CD4-positive, alpha-beta T cell treated with Interferon alpha-2 for 1 hour (primary cell): ENCODE data around the gene IRF6.

Source experiments
- DNase-seq, 2 donors: peaks; one replicate each; pipeline ENCODE4 v3.0.0-alpha.2; 2020 to 2022

The IRF6 gene

GRCh38 chr1:209755926-209756614 is 49.9 kb downstream of the IRF6 start, which contains the start of gene TRAF3IP3:
Gene TRAF3IP3, plus strand, starts transcription at chr1:209756053. Its CDS starts 3,987 bp downstream, at chr1:209760040.
- DNase-seq: peak; percentile 79 to 83

GRCh38 chr1:209755256-209755655 is 50.7 kb downstream of the IRF6 start:
- no peak for DNase-seq

DNA sequence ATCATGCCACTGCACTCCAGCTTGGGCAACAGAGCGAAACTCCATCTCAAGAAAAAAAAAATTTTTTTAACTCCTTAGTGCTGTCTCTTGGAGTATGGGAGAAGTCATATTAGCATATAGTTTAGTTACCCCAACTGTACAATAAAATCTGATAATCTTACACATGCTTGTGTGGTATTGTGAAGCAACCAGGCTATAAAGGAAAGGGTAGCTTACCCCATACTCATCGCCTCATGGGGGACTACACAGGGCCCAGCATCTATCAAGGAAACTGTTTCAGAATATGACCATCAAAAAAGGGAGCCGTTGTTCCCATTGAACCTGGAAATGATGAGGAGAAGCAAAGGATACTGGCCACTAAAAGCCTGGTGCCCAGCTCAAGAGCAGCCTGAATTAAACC is 53.1 kb downstream of the IRF6 start:
- no peak for DNase-seq

GRCh38 chr1:209751627-209752231 is 54.2 kb downstream of the IRF6 start:
- peak in 1 of 2 donors; percentile 52 for DNase-seq

DNA sequence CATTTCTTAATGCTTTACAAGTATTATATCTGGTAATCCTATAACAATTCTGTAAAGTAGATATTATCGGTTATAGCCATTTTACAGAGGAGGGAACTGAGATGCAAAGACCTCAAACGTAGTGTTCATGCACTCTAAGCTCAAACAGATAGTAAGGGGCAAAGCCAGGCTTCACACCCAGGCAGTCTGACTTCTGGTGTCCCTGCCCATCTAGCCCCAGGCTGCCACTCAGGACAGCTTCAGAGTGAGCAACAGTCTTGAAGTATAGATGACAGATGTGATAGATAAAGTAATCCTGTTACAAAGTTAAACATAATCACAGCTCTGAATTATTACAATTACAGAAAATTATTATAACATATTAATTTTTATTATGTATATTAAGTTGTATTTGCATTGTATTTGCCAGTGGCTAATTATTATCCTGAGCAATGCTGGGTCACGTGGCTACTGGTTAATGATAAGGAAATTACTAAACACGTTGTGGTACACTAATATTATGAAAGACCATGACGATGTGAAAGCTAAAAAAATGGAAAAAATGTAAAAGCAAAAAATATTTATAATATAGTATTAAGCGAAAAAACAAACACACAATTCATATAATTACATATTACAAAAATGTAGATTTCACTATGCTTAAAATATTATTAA is 56.1 kb downstream of the IRF6 start:
- no peak for DNase-seq

DNA sequence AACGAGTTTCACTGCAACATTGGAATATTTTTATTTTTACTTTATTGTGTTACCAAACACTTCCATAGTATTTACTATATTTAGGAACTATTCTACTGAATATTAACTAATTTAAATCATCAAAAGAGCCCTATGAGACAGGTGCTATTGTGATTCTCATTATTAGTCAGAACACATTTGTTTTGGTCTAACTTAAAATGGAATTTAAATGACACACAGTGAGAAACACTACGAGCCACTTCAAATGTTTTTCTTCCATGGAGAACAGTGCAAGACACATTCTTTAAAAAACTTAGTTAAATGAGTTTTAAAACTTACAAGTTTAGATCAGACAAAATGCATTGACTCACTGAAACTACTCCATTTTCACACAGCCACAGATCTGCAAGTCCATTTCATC is 56.7 kb downstream of the IRF6 start:
- DNase-seq: no peak

DNA sequence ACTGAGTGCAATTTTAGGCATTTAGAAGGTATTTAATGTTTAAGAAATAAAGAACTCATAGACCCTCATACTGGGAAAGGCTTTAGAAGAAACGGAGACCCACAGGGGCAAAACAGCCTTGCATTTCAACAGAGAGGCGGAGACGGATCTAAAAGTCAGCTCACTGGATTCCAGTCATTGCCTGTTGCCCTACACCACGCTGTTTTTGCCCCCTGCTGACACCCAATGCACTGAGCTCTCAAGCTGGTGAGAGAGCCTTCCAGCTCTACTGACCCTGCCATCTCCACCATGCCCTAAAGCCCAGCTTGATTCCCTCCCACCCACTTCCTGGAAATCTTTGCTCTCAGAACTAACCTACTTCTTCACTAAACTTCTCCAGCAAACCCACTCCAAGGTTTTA is 57.3 kb downstream of the IRF6 start:
- no peak for DNase-seq

DNA sequence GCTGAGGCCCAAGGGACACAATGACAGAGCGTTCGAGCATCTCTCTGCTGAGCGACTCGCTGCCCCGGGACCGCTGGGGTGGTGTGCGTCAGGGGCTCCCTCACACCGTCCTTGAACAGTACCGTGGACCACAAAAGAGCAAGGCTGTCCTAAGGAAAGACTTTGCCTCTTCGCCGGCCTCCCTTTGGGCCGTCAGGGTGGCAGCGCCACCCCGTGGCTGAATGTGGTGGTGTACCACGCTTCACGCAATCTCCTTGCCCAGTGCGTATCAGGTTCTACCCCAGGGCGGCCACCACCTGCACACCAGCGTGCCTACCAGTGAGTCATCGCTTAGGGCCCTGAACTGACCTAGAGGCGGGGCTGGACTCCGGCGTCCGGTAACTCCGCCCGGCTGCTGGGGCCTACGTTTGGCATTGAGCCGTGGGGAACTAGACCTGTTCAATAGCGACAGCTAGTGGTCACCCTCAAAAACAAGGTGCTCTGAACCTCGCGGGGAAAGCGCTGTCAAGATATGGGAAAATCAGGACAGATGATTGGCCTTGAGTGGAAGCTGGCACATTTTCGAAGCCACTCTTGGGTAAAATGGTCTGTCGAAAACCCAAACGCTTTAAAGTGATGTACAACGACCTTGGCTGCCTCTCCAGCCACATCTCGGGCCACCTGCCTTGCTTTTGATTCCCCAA is 58.2 kb downstream of the IRF6 start:
- DNase-seq: peak; percentile 92

- DNase-seq: no peak
These were observed 59.3 kb downstream of the IRF6 start for GRCh38 chr1:209746451-209747165.

DNA sequence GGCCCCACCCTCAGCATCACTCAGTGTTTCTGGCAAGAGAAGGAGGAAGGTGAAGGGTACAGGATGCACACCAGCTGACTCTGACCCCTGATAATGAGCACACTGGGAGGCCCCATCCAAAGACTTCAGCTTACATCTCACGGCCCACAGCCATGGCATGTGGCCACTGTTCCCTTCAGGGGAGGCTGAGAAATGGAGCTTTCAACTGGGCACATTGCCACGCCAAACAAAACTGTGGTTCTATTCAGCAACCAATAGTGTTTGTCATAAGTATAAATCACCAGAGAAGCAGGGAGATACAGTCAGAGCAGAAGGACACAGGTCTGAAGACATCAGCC is 62.8 kb downstream of the IRF6 start:
- DNase-seq: no peak

GRCh38 chr1:209742409-209743144 is 63.4 kb downstream of the IRF6 start:
- no peak for DNase-seq

DNA sequence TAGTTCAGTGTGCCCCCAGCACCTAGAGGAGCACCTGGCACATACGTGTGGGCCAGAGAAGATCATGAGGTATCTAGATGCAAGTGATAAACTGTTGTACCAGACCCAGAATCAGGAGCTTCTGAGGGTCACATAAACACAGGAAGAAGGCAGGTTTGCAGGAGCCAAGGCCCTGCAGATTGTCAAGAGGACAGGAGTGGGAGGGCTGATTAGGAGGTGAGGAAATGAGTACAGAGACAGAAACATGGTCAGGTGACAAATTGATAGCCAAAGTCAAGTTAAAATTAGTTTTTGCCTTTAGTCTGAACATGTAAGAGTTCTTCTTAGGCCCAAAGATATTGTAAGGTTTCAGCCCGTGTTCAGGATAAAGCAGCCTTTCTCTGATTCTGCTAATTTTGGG is 64.1 kb downstream of the IRF6 start:
- DNase-seq: no peak

- no peak for DNase-seq
These were observed 64.7 kb downstream of the IRF6 start for GRCh38 chr1:209741193-209741592.

DNA sequence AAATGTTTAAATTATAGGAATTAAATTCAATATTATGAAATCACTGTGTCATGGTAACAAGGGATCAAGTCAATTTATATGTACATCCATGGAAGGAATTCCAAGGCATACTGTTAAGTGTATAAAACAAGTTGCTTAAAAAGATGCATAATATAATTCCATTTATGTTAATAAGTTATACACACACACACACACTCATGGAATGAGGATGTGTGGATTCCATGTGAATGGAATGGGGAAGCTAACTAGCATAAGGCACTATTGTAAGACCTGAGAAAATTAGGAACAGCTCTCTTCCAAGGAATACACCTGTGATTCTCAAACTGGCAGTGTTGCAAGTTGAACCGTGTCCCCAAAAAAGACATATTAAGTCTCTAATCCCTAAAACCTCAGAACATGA is 67.7 kb downstream of the IRF6 start:
- DNase-seq: no peak

DNA sequence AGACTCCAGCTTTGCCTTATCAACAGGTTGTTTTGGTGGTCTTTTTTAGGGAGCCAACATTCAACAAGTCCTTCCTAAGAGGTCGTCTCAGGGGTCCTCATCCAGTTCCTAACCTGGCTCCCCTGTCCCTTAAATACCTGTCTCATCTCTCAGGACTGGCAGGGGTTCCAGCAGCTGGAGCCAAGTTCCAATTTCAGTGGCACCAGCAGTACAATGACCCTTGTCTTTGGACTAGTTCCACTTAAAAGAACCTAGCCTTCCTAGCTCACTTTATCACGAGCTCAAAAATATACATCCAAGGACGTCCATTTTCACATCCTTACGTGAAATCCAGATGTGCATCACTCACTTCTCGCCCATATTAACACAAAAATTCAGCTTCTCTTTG is 68.8 kb downstream of the IRF6 start:
- DNase-seq: no peak

GRCh38 chr1:209736490-209737117 is 69.3 kb downstream of the IRF6 start:
- DNase-seq: no peak
